Epithelial cell of proximal tubule (primary cell): Measurements from ENCODE around the gene EPHA8. TPM values are rescaled to one million over a fixed set of nuclear protein-coding genes. Genes with fewer than 3 reads are reported as not detected.

Source experiments
- DNase-seq: peaks from one replicate; pipeline ENCODE4 v3.0.0-alpha.2; 2011; ENCODE audit warnings: low read depth
- H3K4me3 ChIP-seq: 2 replicates; pipeline ENCODE4 v1.5.1; 2011; ENCODE audit warnings: low read depth, mild to moderate bottlenecking, low read length
- CTCF ChIP-seq: conservative IDR thresholded peaks from 2 replicates; pipeline ENCODE4 v1.5.1; 2012; ENCODE audit warnings: low read depth, mild to moderate bottlenecking, low read length
- total RNA-seq: library from RNA; depleted of rRNA; stranded (reverse); fragments of >200 nt; gene quantifications from 2 replicates; pipeline ENCODE4 v1.2.3, GENCODE V29; 2015

Gene EPHA8
- total RNA-seq, 1 donor from 2014 or later = not detected

- no peak overlapping the region for H3K4me3 ChIP-seq
- no peak for TF ChIP-seq CTCF
- no peak for DNase-seq
Measured at GRCh38 chr1:22563671-22564602, 648 bp downstream of the EPHA8 start.

- TF ChIP-seq CTCF = no peak
- no peak for DNase-seq
- H3K4me3 ChIP-seq = no peak overlapping the region
Measured at GRCh38 chr1:22566161-22566560, 2.9 kb downstream of the EPHA8 start.

- TF ChIP-seq CTCF = no peak
- no peak overlapping the region for H3K4me3 ChIP-seq
- DNase-seq = no peak
Measured at GRCh38 chr1:22567197-22567596, 3.9 kb downstream of the EPHA8 start.

- DNase-seq = no peak
- no peak overlapping the region for H3K4me3 ChIP-seq
Measured at GRCh38 chr1:22567994-22568393, 4.7 kb downstream of the EPHA8 start.

GRCh38 chr1:22569269-22569668, 6.0 kb downstream of the EPHA8 start:
- DNase-seq = no peak
- no peak overlapping the region for H3K4me3 ChIP-seq
- no peak for TF ChIP-seq CTCF

More at GRCh38 chr1:22567994-22568393, 4.7 kb downstream of the EPHA8 start:
- no peak for TF ChIP-seq CTCF

GRCh38 chr1:22570140-22570909, 7.0 kb downstream of the EPHA8 start:
- no peak for DNase-seq
- no peak overlapping the region for H3K4me3 ChIP-seq
- no peak for TF ChIP-seq CTCF
